HepG2 (cell line): ENCODE results near the gene HOXA5. TPM values are rescaled to one million over a fixed set of nuclear protein-coding genes. Genes with fewer than 3 reads are reported as not detected.

Experiments used
- ATM ChIP-seq: fragments of 450-650 bp; IDR thresholded peaks from 2 replicates; pipeline ENCODE4 v1.7.1; 2017; ENCODE audit warnings: mild to moderate bottlenecking, borderline replicate concordance
- ATRX ChIP-seq: sonication (generic); formaldehyde crosslinking; IDR thresholded peaks from 2 replicates; pipeline ENCODE4 v1.4.0; 2020; ENCODE audit warnings: missing genetic modification reagents, borderline replicate concordance
- CREB1 ChIP-seq, 2 experiments: fragments of 450-650 bp in 1 of 2; IDR thresholded peaks; 2 replicates each; pipeline ENCODE4 v1.6.1; 2016 to 2017; ENCODE audit warnings: control low read depth in 1 of 2, mild to moderate bottlenecking in 1 of 2, missing compliant biosample characterization in 1 of 2, missing genetic modification characterization in 1 of 2
- DR1 ChIP-seq: sonication (generic); formaldehyde crosslinking; IDR thresholded peaks from 2 replicates; pipeline ENCODE4 v1.8.0; 2021; ENCODE audit warnings: mild to moderate bottlenecking, missing genetic modification reagents, inconsistent platforms
- ETV6 ChIP-seq: sonication (generic); formaldehyde crosslinking; conservative IDR thresholded peaks from 2 replicates; pipeline ENCODE4 v1.4.0; 2020; ENCODE audit warnings: missing genetic modification reagents
- GABPA ChIP-seq, 2 experiments: IDR thresholded peaks; 2 replicates each; pipeline ENCODE4 v1.6.1; 2011 to 2016; ENCODE audit warnings: low read depth in 2 of 2, low read length in 1 of 2, missing biosample characterization in 1 of 2, missing genetic modification characterization in 1 of 2
- GTF2F1 ChIP-seq: fragments of 150-350 bp; IDR thresholded peaks from 2 replicates; pipeline ENCODE4 v1.6.1; 2014; ENCODE audit warnings: low read length
- HOXA3 ChIP-seq: sonication (generic); formaldehyde crosslinking; IDR thresholded peaks from 2 replicates; pipeline ENCODE4 v1.5.0; 2020; ENCODE audit warnings: missing genetic modification reagents
- ISX ChIP-seq: sonication (generic); formaldehyde crosslinking; conservative IDR thresholded peaks from 2 replicates; pipeline ENCODE4 v1.5.0; 2020; ENCODE audit warnings: missing genetic modification reagents
- MAF1 ChIP-seq: sonication (generic); formaldehyde crosslinking; IDR thresholded peaks from 2 replicates; pipeline ENCODE4 v1.5.0; 2020; ENCODE audit warnings: missing genetic modification reagents, borderline replicate concordance
- MEIS1 ChIP-seq: sonication (generic); formaldehyde crosslinking; IDR thresholded peaks from 2 replicates; pipeline ENCODE4 v1.9.0; 2021; ENCODE audit warnings: mild to moderate bottlenecking, missing genetic modification reagents, moderate library complexity, borderline replicate concordance
- NFIC ChIP-seq: IDR thresholded peaks from 2 replicates; pipeline ENCODE4 v1.6.1; 2012; ENCODE audit warnings: mild to moderate bottlenecking, low read length, inconsistent platforms
- PHB2 ChIP-seq: fragments of 450-650 bp; IDR thresholded peaks from 2 replicates; pipeline ENCODE4 v1.6.1; 2018; ENCODE audit not compliant: partially characterized antibody
- PLRG1 ChIP-seq: fragments of 450-650 bp; conservative IDR thresholded peaks from 2 replicates; pipeline ENCODE4 v1.6.1; 2016
- SMAD1 ChIP-seq: sonication (generic); formaldehyde crosslinking; IDR thresholded peaks from 2 replicates; pipeline ENCODE4 v1.4.0; 2020; ENCODE audit warnings: missing genetic modification reagents, low read depth, mild to moderate bottlenecking, borderline replicate concordance
- SNAPC2 ChIP-seq: sonication (generic); formaldehyde crosslinking; IDR thresholded peaks from 2 replicates; pipeline ENCODE4 v1.8.1; 2022; ENCODE audit warnings: mild to moderate bottlenecking, missing genetic modification reagents
- SRSF9 ChIP-seq: fragments of 200-400 bp; formaldehyde crosslinking; IDR thresholded peaks from 2 replicates; pipeline ENCODE4 v1.6.1; 2018; ENCODE audit warnings: borderline replicate concordance, mild to moderate bottlenecking, low read depth, low read length; ENCODE audit not compliant: insufficient read depth, poor library complexity, severe bottlenecking
- STAT5B ChIP-seq: sonication (generic); formaldehyde crosslinking; IDR thresholded peaks from 2 replicates; pipeline ENCODE4 v1.4.0; 2020; ENCODE audit warnings: missing genetic modification reagents
- TCF7 ChIP-seq: sonication (generic); IDR thresholded peaks from 2 replicates; pipeline ENCODE4 v1.6.1; 2016; ENCODE audit warnings: antibody characterized with exemption, low read depth
- ZNF17 ChIP-seq: sonication (generic); formaldehyde crosslinking; IDR thresholded peaks from 2 replicates; pipeline ENCODE4 v1.5.0; 2020; ENCODE audit warnings: mild to moderate bottlenecking, missing genetic modification reagents
- ZNF335 ChIP-seq: sonication (generic); formaldehyde crosslinking; IDR thresholded peaks from 2 replicates; pipeline ENCODE4 v1.4.0; 2020; ENCODE audit warnings: missing genetic modification reagents
- ZNF577 ChIP-seq: sonication (generic); formaldehyde crosslinking; IDR thresholded peaks from 2 replicates; pipeline ENCODE4 v1.4.0; 2020; ENCODE audit warnings: mild to moderate bottlenecking, low read depth, missing genetic modification reagents, borderline replicate concordance
- ZNF644 ChIP-seq: IDR thresholded peaks from 2 replicates; pipeline ENCODE4 v1.6.1; 2016; ENCODE audit warnings: low read depth
- ZNF737 ChIP-seq: sonication (generic); formaldehyde crosslinking; IDR thresholded peaks from 2 replicates; pipeline ENCODE4 v1.5.0; 2020; ENCODE audit warnings: missing genetic modification reagents, mild to moderate bottlenecking, borderline replicate concordance
- polyA plus RNA-seq, 8 experiments: library from polyadenylated mRNA; depleted of rRNA in 3 of 8; stranded (reverse) in 7 of 8; unstranded in 1 of 8; fragments of >200 nt; fragmentation: Illumina TruSeq in 4 of 8; extraction: Trizol in 4 of 8; gene quantifications; 2 replicates each; pipeline versions ENCODE4 v1.2.1 to v1.2.3, GENCODE V29; 2011 to 2016; ENCODE audit warnings: low read depth in 4 of 8, missing spikeins in 1 of 8, mixed read lengths in 1 of 8; ENCODE audit not compliant: insufficient read depth in 1 of 8
- total RNA-seq, 5 experiments: library from RNA; depleted of rRNA; stranded (reverse); fragments of >200 nt; fragmentation: Illumina TruSeq; extraction: Trizol; gene quantifications; 2 replicates each; pipeline ENCODE4 v1.2.3, GENCODE V29; 2016; ENCODE audit warnings: low read depth in 1 of 5
- TF ChIP-seq, protein P1 (sequence below): sonication (generic); formaldehyde crosslinking; IDR thresholded peaks from 2 replicates; pipeline ENCODE4 v1.4.0; 2020; ENCODE audit warnings: missing genetic modification reagents; ENCODE audit errors: not compliant biosample characterization
- TF ChIP-seq, protein P2 (sequence below): sonication (generic); formaldehyde crosslinking; IDR thresholded peaks from 2 replicates; pipeline ENCODE4 v1.5.0; 2020; ENCODE audit warnings: mild to moderate bottlenecking, missing genetic modification reagents, borderline replicate concordance

HOXA5 gene
- total and polyA plus RNA-seq, 2 of the 13 experiments (the other 11 are each of a cell fraction or from before 2014, with no cell fraction given), result 3.2 to 3.6 TPM

DNA sequence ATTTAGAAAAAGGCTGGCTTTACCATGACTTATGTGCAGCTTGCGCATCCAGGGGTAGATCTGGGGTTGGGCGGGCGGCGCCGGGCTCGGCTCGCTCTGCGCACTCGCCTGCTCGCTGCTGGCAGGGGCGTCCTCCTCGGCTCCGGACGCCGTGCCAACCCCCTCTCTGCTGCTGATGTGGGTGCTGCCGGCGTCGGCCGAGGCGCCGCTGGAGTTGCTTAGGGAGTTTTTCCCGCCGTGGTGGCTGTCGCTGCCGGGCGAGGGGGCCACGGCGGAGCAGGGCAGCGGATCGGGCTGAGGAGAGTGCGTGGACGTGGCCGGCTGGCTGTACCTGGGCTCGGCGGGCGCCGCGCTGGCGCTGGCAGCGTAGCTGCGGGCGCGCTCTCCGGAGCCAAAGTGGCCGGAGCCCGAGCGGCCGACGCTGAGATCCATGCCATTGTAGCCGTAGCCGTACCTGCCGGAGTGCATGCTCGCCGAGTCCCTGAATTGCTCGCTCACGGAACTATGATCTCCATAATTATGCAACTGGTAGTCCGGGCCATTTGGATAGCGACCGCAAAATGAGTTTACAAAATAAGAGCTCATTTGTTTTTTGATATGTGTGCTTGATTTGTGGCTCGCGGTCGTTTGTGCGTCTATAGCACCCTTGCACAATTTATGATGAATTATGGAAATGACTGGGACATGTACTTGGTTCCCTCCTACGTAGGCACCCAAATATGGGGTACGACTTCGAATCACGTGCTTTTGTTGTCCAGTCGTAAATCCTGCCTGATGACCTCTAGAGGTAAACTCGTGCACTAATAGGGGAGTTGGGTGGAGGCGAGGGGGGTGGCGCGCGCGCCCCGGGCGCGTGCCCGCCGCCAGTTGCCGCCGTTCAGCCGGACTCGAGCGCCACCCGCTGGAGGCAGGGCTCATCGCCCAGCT lies at the start of gene HOXA5 (continued):
- TF ChIP-seq GABPA (IDR thresholded peaks at IDR 0.05; ENCODE audit: low read depth, low read length), result no peak
- no peak for TF ChIP-seq GABPA (CRISPR knock-in tag; IDR thresholded peaks at IDR 0.05; ENCODE audit: low read depth)
- TF ChIP-seq ATRX (CRISPR knock-in tag), result no peak
- no peak for TF ChIP-seq NFIC
- no peak for TF ChIP-seq DR1 (CRISPR knock-in tag)
- no peak for TF ChIP-seq ETV6 (CRISPR knock-in tag)
- TF ChIP-seq STAT5B, result no peak
- TF ChIP-seq ZNF577, result no peak
- TF ChIP-seq TCF7, result no peak
- TF ChIP-seq HOXA3 (CRISPR knock-in tag), result peak; percentile 42; the same call in 1 of the 2 replicates
- TF ChIP-seq SNAPC2 (CRISPR knock-in tag), result no peak
- no peak for TF ChIP-seq ZNF17
- no peak for TF ChIP-seq ATM
- no peak for TF ChIP-seq GTF2F1
- TF ChIP-seq ZNF335 (CRISPR knock-in tag), result no peak
- no peak for TF ChIP-seq SMAD1
- TF ChIP-seq ISX, result no peak
- TF ChIP-seq, protein P1, sequence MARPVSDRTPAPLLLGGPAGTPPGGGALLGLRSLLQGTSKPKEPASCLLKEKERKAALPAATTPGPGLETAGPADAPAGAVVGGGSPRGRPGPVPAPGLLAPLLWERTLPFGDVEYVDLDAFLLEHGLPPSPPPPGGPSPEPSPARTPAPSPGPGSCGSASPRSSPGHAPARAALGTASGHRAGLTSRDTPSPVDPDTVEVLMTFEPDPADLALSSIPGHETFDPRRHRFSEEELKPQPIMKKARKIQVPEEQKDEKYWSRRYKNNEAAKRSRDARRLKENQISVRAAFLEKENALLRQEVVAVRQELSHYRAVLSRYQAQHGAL (CRISPR knock-in tag), result no peak
- TF ChIP-seq CREB1 (IDR thresholded peaks at IDR 0.05), result peak; percentile 26; the same call in 1 of the 2 replicates
- TF ChIP-seq CREB1 (CRISPR knock-in tag; IDR thresholded peaks at IDR 0.05), result peak; percentile 52; the same call in 1 of the 2 replicates
- TF ChIP-seq, protein P2, sequence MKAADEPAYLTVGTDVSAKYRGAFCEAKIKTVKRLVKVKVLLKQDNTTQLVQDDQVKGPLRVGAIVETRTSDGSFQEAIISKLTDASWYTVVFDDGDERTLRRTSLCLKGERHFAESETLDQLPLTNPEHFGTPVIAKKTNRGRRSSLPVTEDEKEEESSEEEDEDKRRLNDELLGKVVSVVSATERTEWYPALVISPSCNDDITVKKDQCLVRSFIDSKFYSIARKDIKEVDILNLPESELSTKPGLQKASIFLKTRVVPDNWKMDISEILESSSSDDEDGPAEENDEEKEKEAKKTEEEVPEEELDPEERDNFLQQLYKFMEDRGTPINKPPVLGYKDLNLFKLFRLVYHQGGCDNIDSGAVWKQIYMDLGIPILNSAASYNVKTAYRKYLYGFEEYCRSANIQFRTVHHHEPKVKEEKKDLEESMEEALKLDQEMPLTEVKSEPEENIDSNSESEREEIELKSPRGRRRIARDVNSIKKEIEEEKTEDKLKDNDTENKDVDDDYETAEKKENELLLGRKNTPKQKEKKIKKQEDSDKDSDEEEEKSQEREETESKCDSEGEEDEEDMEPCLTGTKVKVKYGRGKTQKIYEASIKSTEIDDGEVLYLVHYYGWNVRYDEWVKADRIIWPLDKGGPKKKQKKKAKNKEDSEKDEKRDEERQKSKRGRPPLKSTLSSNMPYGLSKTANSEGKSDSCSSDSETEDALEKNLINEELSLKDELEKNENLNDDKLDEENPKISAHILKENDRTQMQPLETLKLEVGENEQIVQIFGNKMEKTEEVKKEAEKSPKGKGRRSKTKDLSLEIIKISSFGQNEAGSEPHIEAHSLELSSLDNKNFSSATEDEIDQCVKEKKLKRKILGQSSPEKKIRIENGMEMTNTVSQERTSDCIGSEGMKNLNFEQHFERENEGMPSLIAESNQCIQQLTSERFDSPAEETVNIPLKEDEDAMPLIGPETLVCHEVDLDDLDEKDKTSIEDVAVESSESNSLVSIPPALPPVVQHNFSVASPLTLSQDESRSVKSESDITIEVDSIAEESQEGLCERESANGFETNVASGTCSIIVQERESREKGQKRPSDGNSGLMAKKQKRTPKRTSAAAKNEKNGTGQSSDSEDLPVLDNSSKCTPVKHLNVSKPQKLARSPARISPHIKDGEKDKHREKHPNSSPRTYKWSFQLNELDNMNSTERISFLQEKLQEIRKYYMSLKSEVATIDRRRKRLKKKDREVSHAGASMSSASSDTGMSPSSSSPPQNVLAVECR, result peak; percentile 52; the same call in 1 of the 2 replicates
- no peak for TF ChIP-seq MAF1 (CRISPR knock-in tag)
- no peak for TF ChIP-seq MEIS1
- TF ChIP-seq PLRG1, result no peak
- TF ChIP-seq SRSF9, result no peak
- TF ChIP-seq ZNF644 (CRISPR knock-in tag), result no peak
- TF ChIP-seq ZNF737 (CRISPR knock-in tag), result no peak
- no peak for TF ChIP-seq PHB2
